A549 treated with ZK216348 at 1 μM for 4 hours (cell line): ENCODE measurements around the gene XPNPEP1. TPM values are rescaled to one million over a fixed set of nuclear protein-coding genes. Genes with fewer than 3 reads are reported as not detected.

Experiments used
- total RNA-seq: library from RNA; stranded (reverse); fragments of 200-300 nt; extraction: Qiagen RNA extraction; gene quantifications from 5 replicates; pipeline ENCODE4 v1.2.3, GENCODE V29; 2022; ENCODE audit warnings: low read depth

XPNPEP1 gene
- total RNA-seq, result 34.0 to 42.3 TPM (median 34.9 TPM) in 5 replicates

DNA sequence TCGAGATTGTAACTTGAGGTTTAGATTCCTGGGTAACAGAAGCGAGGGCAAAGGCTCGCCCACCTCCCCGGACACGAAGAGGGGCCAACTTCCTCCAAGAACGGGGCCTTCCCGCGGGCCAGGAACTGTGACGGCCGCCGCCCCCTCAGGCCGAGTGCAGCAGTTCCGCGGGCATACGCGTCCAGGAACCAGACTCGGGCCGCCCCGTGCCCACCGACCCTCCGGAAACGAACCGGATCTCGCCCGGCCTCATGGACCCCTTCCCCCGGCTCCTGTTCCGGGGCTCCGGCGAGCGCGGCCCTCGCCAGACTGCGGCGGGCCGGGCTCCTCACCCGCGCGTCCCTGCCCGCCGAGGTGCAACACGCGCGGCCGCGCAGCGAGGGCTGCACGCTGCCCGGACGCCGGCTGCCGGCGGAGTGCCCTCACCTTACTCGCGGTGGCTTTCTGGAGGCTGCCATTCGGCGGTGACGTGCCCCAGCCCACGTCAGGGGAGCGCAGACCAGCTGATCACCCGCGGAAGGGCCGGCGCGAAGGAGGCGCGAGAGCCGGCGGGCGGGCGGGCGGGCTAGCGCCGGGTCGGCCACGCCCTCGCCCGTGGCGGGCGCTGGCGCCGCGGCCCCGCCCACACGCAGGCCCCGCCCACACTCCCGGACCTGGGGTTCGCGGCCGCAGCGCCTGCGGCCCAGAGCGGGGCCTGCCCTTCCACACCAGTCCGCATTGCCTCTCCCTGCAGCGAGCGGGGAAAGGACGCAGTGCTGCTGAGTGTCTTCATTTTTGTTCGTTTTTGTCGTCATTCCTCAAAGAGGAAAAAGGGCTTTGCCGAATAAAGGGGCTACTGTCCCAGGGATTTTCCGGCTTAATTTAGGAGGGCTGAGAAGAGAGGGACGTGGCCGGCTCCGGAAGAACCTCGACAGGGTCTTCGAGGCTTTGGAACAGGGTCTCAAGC, at the start of gene XPNPEP1:
TSS of gene XPNPEP1 (minus strand) at position 536 of the 946 bp plus-strand sequence. CDS start at position 458, 78 bp downstream.

Other genes starting within 250 kb of the XPNPEP1 start
- 4.5 to 7.3 TPM (median 5.3 TPM) in 5 replicates for gene ADD3, start 84.5 kb upstream of the XPNPEP1 start, total RNA-seq